ENCODE data around the gene FEZF1.

FEZF1 gene

DNA sequence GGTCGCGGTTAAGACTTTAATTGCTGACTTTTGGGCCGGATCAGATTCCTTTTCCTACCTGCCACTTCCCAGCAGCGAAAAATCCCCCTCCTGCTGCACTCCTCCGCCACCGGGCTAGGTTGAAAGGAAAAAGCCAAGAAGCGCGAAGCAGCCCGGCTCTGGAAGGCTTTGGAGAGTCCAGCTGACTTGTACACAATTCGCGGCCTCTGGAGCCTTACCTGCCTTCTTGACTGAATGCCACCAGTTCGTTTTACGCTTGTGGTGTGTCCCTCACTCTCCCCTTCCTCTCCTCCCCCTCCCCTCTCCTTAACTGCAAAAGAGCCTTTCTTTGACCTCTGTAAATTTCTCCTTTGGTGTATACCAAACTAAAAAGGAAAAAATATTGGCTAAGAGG lies 2.7 kb upstream of the FEZF1 start:
- Histone ChIP-seq H3K27ac (ENCODE audit: insufficient read depth, low read depth, low read length, poor library complexity, severe bottlenecking) (no peak overlapping the region), H3K36me3 (ENCODE audit: control insufficient read depth, insufficient read depth, low read length) (no peaks in the 10 kb centered on the region), H3K27me3 (ENCODE audit: control insufficient read depth, insufficient read depth, low read length, poor library complexity, severe bottlenecking) (peaks cover 100% of the 10 kb centered on the region), H3K9me3 (ENCODE audit: control insufficient read depth, low read length) (no peaks in the 10 kb centered on the region), H3K4me3 (ENCODE audit: insufficient read depth, low read depth, low read length) (peak overlapping the region; percentile 44), H3K4me1 (ENCODE audit: control insufficient read depth, insufficient read depth, low read length) (peaks cover 39% of the 10 kb centered on the region)
- WGBS, 2 experiments, result 0% methylated on average over 13 of the region's 13 CpGs

DNA sequence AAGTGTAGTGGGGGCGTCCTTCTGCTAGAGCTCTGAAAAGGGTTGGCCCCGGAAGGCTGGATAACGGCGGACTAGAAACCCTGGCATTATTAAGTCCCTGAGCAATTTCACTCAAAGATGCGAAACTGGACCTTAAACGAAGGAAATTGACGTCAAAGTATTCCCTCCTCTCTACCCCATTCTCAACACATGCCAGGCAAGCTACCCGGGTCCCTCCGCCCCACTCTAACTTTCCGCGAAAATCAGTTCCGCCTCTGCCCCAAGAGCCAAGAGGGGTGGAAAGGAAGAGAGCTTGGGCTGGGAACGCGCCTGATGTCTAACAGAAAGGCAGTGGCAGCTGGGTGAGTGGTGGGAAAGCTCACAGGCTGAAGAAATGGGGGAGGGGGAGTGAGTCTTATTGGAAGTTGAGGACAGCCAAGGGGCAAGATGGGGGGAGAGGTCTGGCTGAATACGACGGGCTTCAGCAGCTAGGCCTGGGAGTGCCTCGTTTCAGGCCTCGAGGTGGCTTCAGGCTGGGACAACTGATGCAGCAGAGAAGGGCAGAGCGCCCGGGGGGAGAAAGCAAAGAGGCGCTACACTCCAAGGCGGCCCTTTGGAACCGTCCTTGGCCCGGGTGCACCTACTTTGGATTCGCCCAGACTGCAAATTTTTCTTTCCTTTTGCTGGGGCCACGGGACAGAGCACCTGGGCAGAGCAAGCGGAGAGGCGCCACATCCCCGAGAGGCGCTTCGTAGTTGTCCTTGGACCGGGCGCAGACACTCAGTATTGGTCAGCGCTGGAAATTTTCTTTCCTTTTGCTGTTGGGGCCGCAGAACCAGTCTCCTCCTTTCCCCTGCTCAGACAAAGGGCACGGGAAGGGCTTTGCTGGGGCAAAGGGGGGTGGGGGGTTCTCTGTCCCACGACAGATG lies 2.0 kb upstream of the FEZF1 start:
- no peaks in the 10 kb centered on the region for H3K9me3 ChIP-seq (ENCODE audit: control insufficient read depth, low read length)
- H3K4me3 ChIP-seq (ENCODE audit: insufficient read depth, low read depth, low read length), result peak overlapping the region; percentile 44
- WGBS, 2 experiments, result 1% methylated on average over 36 to 37 of the region's 37 CpGs
- H3K36me3 ChIP-seq (ENCODE audit: control insufficient read depth, insufficient read depth, low read length), result no peaks in the 10 kb centered on the region
- peak overlapping the region; percentile 22 for H3K27ac ChIP-seq (ENCODE audit: insufficient read depth, low read depth, low read length, poor library complexity, severe bottlenecking)
- peaks cover 100% of the 10 kb centered on the region for H3K27me3 ChIP-seq (ENCODE audit: control insufficient read depth, insufficient read depth, low read length, poor library complexity, severe bottlenecking)
- peaks cover 39% of the 10 kb centered on the region for H3K4me1 ChIP-seq (ENCODE audit: control insufficient read depth, insufficient read depth, low read length)

DNA sequence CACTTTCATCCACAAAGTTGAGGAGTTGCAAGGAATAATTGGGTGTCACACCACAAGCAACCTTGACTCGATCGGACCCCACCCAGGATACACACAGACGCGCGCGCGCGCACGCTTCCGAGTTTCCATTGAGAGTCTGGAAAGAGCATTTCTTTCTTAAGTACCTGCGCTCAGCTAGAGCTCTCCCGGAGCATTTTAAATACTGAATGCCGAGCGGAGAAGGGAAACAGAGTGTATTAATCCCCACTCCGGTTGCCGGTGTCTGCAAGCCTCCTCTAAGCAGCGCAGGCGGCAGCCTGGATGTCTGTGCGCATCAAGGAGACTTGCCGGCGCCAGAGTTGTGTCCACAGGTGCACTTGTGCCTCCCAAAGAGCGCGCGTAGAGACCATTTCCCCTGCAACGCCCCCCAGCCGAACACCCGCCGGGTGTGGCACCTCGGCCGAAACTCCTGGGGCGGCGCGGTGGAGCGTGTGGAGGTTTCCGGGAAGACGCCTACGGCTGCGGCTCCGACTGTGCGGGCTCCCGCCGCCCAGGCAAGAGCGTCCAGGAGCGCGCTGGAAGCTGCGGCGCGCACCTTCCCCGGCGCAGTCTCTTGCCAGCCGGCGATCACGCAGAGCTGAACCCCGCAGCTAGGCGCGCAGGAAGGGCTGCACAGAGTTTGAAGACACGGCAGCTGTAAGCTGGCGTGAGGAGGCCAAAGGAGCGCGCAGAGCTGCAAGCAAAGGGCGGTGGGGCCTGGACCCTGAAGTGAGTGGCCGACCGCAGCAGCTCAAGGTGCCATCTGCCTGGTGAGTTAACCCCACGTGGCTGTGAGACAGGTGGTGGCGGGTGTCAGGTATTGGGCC lies 1.1 kb upstream of the FEZF1 start:
- no peaks in the 10 kb centered on the region for H3K9me3 ChIP-seq (ENCODE audit: control insufficient read depth, low read length)
- no peaks in the 10 kb centered on the region for H3K36me3 ChIP-seq (ENCODE audit: control insufficient read depth, insufficient read depth, low read length)
- peaks cover 100% of the 10 kb centered on the region for H3K27me3 ChIP-seq (ENCODE audit: control insufficient read depth, insufficient read depth, low read length, poor library complexity, severe bottlenecking)
- no peak overlapping the region for H3K27ac ChIP-seq (ENCODE audit: insufficient read depth, low read depth, low read length, poor library complexity, severe bottlenecking)
- H3K4me1 ChIP-seq (ENCODE audit: control insufficient read depth, insufficient read depth, low read length), result peaks cover 36% of the 10 kb centered on the region
- H3K4me3 ChIP-seq (ENCODE audit: insufficient read depth, low read depth, low read length), result peak overlapping the region; percentile 44
- 0 to 1% methylated on average over 65 of the region's 65 CpGs for WGBS, 2 experiments

DNA sequence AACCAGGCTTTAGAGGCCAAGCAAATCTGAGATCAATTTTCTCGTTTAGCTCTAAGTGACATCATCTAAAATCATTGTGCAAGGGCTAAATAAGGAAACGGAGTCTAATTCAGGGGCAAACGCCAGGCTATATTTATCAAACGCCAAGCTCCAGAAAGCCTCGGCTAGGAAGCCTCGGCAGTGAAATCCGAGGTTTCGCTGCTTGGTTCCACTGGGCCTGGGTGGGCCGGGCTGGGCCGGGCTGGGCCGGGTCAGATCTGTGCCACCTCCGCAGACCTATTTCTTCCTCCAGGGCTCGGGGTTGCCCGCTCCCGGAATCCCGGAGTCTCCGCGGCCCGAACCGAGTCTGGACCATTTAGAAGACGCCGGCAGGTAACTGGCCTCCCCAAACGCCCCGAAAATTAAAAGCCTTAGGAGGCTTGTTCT lies 459 bp upstream of the FEZF1 start:
- Histone ChIP-seq H3K4me3 (ENCODE audit: insufficient read depth, low read depth, low read length) (peak overlapping the region; percentile 44), H3K9me3 (ENCODE audit: control insufficient read depth, low read length) (no peaks in the 10 kb centered on the region), H3K27me3 (ENCODE audit: control insufficient read depth, insufficient read depth, low read length, poor library complexity, severe bottlenecking) (peaks cover 100% of the 10 kb centered on the region), H3K4me1 (ENCODE audit: control insufficient read depth, insufficient read depth, low read length) (peaks cover 43% of the 10 kb centered on the region), H3K36me3 (ENCODE audit: control insufficient read depth, insufficient read depth, low read length) (no peaks in the 10 kb centered on the region), H3K27ac (ENCODE audit: insufficient read depth, low read depth, low read length, poor library complexity, severe bottlenecking) (no peak overlapping the region)
- WGBS, 2 experiments, result 1% methylated on average over 24 of the region's 24 CpGs

DNA sequence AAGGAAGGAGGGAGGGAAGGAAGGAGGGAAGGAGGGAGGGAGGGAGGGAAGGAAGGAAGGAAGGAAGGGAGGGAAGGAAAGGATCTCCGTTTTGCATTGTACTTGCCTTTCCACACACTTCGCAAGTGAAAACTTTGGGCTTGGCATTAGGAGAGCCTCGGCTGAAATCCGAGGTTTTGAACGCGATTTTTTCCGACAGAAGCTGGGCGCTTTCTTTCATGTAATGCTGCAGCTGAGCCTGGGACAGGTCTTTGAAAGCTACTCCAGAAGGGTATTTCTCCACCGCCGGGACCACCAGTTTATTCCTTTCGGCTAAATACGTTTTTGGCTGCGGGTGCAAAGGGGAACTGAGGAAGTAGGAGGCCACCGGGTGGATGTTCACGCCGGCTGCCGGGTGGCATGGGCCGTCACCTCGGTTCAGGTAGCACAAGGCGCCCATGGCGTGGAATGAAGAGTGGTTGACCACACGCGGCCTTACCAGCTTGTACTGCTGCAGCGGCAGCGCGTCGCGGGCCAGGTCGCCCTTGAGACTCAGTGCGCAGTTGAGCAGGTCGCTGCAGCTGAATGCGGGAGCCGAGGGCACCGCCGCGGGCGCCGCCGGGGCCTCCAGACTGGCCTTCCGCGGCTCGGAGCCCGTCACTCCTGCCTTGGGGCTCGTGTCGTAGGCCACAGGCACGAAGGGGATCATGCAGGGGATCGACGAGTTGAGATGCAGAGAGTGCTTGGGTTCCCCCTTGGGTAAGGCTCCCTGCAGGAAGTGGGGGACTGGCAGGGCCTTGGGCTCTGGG lies 825 bp downstream of the FEZF1 start:
- Histone ChIP-seq H3K27ac (ENCODE audit: insufficient read depth, low read depth, low read length, poor library complexity, severe bottlenecking) (no peak overlapping the region), H3K4me1 (ENCODE audit: control insufficient read depth, insufficient read depth, low read length) (peaks cover 48% of the 10 kb centered on the region), H3K27me3 (ENCODE audit: control insufficient read depth, insufficient read depth, low read length, poor library complexity, severe bottlenecking) (peaks cover 100% of the 10 kb centered on the region), H3K36me3 (ENCODE audit: control insufficient read depth, insufficient read depth, low read length) (no peaks in the 10 kb centered on the region), H3K4me3 (ENCODE audit: insufficient read depth, low read depth, low read length) (peak overlapping the region; percentile 44), H3K9me3 (ENCODE audit: control insufficient read depth, low read length) (no peaks in the 10 kb centered on the region)
- 1 to 2% methylated on average over 48 of the region's 48 CpGs for WGBS, 2 experiments

DNA sequence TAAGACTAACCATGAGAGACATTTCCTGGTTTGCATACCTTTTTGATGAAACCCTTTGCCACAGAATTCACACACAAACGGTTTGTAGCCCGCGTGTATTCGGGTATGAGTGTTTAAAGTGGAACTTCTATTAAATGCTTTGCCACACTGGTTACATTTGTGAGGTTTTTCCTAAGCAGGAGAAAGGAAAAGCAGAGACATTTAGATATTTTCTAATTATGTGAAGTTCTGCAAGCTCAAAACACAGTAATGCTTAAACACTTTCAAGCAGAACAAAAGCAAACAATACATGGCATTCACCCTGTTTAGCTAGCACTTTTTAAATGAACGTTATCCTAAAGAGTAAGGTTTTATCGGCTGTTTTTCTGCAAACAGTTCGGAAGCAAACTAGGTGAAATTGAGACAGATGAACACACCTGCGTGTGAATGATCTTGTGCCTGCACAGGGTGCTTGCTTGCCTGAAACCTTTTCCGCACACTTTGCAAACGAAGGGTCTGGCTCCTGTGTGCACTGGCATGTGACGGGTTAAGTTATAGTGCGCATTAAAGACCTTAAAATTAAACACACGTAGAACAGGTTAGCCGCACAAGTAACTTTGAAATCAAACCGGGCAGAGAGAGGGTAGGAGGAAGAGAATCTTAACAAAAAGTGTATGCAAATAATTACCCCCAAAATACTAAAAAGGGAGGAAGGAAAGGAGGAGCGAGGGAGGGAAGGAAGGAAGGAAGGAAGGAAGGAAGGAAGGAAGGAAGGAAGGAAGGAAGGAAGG lies 1.6 kb downstream of the FEZF1 start:
- Histone ChIP-seq H3K4me3 (ENCODE audit: insufficient read depth, low read depth, low read length) (peak overlapping the region; percentile 25), H3K27ac (ENCODE audit: insufficient read depth, low read depth, low read length, poor library complexity, severe bottlenecking) (no peak overlapping the region), H3K9me3 (ENCODE audit: control insufficient read depth, low read length) (no peaks in the 10 kb centered on the region), H3K27me3 (ENCODE audit: control insufficient read depth, insufficient read depth, low read length, poor library complexity, severe bottlenecking) (peaks cover 100% of the 10 kb centered on the region), H3K36me3 (ENCODE audit: control insufficient read depth, insufficient read depth, low read length) (no peaks in the 10 kb centered on the region), H3K4me1 (ENCODE audit: control insufficient read depth, insufficient read depth, low read length) (peaks cover 48% of the 10 kb centered on the region)
- WGBS, 2 experiments, result 11 to 17% methylated on average over 12 to 15 of the region's 16 CpGs

DNA sequence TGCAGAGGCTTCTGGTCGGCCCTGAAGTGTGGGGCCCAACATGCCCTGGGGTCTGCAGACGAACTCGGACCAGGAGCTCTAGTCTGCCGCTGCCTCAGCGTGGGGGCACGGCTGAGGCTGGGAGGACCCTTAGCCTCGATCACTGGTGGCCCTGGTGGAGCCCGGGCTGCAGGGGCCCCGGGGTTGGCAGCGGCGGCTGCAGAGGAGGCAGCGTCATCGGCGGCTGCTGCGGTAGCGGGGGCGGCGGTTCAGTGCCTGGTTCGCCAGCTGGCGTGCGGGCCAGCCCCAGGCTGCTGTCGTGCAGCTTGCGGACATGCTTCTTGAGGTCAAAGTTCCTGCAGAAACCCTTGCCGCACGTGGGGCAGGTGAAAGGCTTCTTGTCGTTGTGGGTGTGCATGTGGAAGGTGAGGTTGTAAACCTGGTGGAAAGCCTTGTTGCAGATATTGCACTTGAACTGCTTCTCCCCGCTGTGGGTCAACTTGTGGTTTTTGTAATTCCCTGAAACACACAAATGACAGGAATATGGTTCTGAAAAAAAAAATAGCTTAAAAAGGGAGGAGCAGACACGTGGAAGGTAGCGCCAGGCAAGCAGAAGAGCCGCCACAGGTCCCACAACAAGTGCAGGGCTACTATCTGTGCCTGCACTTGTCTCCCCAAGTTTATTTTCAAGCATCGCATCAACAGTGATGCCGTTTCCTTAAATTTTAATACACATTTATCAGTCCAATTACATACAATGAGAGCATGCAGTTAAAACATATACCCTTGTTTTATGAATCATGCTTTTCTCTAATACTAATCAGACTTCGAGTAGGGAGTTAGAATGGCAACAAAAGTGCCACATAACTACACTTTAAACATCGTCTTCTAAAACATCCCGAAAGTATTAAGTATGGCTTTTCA lies 2.4 kb downstream of the FEZF1 start:
- Histone ChIP-seq H3K36me3 (ENCODE audit: control insufficient read depth, insufficient read depth, low read length) (no peaks in the 10 kb centered on the region), H3K27ac (ENCODE audit: insufficient read depth, low read depth, low read length, poor library complexity, severe bottlenecking) (no peak overlapping the region), H3K4me3 (ENCODE audit: insufficient read depth, low read depth, low read length) (peak overlapping the region; percentile 25), H3K4me1 (ENCODE audit: control insufficient read depth, insufficient read depth, low read length) (peaks cover 47% of the 10 kb centered on the region), H3K27me3 (ENCODE audit: control insufficient read depth, insufficient read depth, low read length, poor library complexity, severe bottlenecking) (peaks cover 100% of the 10 kb centered on the region), H3K9me3 (ENCODE audit: control insufficient read depth, low read length) (no peaks in the 10 kb centered on the region)
- 11 to 13% methylated on average over 35 of the region's 35 CpGs for WGBS, 2 experiments

DNA sequence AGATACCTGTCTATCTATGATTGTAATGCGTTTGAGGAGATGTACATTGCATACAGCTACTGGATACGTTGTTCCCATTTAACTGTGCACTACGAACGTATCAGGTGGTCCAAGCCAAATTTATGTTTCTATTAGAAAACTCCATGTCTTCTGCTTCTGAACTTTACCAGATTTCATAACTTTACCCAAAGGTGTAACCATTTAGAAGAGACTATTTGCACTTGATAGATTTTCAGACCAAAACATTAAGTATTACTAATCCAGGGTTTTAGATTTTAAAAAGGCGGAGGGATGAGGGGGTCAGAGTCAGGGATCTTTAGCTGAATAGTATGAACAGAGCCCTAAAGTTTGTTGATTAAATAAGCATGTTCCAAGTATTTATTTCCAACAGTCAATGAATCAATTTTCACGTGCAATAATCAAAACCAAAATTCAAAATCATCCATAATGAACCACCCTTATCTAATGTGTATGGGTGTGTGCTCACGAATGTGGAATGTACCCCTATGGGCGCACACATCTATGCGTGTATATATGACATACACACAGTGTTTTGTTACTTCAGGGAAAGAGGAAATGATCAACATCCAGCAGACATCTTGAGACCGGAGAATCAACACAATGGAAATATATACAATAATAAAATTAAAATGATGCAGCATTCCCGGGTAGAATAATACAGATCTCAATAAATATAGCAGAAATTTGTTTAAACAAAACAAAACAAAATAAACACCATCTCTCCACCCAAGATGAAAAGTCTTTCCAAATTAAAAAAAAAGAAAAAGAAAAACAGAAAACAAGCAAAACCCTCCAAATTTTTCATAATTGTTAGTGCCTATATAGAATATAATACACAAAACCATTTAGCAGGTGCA lies 3.4 kb downstream of the FEZF1 start:
- H3K36me3 ChIP-seq (ENCODE audit: control insufficient read depth, insufficient read depth, low read length), result no peaks in the 10 kb centered on the region
- peaks cover 38% of the 10 kb centered on the region for H3K4me1 ChIP-seq (ENCODE audit: control insufficient read depth, insufficient read depth, low read length)
- peaks cover 94% of the 10 kb centered on the region for H3K27me3 ChIP-seq (ENCODE audit: control insufficient read depth, insufficient read depth, low read length, poor library complexity, severe bottlenecking)
- no peaks in the 10 kb centered on the region for H3K9me3 ChIP-seq (ENCODE audit: control insufficient read depth, low read length)
- H3K4me3 ChIP-seq (ENCODE audit: insufficient read depth, low read depth, low read length), result peak overlapping the region; percentile 46
- H3K27ac ChIP-seq (ENCODE audit: insufficient read depth, low read depth, low read length, poor library complexity, severe bottlenecking), result no peak overlapping the region
- WGBS, 2 experiments, result 32 to 43% methylated on average over 5 to 8 of the region's 11 CpGs
